Tongue (tissue), 2 donors: ENCODE results near the gene PCAT6. TPM values are rescaled to one million over a fixed set of nuclear protein-coding genes. Genes with fewer than 3 reads are reported as not detected.
A peak's percentile ranks its signal among the peaks of the same experiment; 100 is the strongest.
"Not testable (repeated sequence)": the region's sequence is repeated elsewhere in the genome, so short reads cannot be mapped to it uniquely, and the experiment has no call there.

ENCODE experiments used
- DNase-seq: peaks from one replicate; pipeline ENCODE4 v3.0.0-alpha.2; 2015
- total RNA-seq: library from RNA; depleted of rRNA; stranded (reverse); fragments of >200 nt; gene quantifications from one replicate; pipeline ENCODE4 v1.2.3, GENCODE V29; 2014

The PCAT6 gene
- total RNA-seq, 1 donor from 2014 or later: not detected

DNA sequence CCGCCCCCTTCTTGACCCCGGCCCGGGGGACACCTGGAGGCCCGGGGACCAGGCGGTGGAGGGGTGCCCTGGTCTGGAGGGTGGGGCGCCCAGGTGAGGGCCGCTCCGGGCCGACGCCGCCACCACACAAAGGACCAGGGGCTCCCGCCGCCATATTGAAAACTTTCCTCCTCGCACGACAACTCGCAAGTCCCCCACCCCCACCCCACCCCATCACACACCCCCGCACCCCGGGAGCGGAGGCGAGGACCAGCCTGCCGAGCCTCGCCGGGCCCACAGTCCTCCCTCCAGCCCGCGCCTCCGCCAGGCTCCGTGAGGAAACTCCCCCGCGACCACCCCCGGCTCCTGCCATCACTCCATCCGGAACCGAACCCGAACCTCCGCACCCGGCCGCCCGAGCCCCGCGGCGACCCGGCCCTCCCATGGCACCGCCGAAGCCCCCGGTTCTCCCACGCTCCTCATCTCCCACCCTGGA, 3.3 kb upstream of the PCAT6 start:
- peak; percentile 58 for DNase-seq

DNA sequence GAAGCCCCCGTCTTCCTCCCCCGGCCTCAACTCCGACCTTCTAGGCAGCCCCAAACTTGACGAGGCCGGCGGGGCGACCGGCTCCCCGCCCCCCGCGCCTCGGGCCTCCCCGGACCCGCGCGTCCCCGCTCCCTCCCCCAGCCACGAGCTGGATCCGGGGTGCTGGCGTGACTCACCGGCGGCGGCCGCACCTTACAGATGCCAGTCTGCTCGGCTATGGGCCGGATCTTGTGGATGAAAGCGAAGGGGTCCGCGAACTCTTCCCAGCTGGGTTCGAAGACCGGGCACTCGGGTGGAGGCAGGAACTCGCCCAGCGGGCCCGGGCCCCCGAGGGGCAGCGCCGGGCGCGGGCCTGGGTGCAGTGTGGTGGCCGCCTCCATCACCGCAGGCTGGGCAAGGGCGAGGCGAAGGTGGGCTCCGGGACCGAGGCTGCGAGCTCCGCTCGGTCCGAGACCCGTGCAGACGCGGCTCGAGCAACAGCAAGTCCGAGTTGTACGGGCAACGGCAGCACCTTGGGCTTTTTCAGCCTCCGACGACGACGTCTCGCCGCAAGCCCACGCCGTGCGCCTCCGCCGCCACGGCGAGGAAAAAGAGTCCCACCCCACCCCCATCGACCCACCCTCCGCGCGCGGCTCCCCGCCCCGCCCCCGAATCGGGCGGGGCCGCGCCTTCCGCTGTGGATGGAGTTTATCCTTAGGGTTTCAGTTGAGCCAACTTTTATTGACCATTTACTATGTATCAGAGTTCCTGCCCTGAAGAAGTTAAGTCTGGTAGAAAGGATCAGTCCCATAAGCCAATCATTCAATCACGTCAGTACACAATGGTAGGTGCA, 2.6 kb upstream of the PCAT6 start, which contains the start of gene KDM5B:
KDM5B (minus strand) TSS at position 496 of the 832 bp plus-strand sequence; CDS start at position 380, 116 bp downstream.
- peak; percentile 82 for DNase-seq

DNA sequence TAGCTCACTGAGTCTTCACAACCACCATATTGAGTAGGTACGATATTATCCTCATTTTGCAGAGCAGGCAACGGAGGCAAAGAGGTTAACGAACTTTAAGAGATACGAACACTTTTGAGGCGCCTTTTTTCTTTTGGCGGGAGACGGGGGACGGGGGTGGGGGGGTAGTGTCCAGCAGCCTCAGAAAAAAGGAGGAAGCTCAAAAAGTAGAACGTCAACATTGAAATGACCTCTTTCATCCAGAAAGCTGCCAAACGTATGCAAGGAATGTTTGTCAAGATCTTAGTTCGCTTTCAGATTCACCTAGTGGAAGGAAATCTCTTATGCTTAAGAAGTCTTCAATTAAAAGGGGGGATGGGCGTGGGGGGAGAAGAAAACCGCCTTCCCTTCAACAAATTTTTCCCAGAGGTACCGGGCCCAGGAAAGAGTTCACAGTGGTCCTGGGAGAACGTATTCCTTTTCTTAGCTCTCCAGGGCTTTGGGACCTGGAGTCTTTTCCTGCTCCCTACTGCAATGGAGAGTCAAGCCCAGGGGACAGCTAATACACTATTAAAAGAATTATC, 1.1 kb upstream of the PCAT6 start:
- peak; percentile 2 for DNase-seq

DNA sequence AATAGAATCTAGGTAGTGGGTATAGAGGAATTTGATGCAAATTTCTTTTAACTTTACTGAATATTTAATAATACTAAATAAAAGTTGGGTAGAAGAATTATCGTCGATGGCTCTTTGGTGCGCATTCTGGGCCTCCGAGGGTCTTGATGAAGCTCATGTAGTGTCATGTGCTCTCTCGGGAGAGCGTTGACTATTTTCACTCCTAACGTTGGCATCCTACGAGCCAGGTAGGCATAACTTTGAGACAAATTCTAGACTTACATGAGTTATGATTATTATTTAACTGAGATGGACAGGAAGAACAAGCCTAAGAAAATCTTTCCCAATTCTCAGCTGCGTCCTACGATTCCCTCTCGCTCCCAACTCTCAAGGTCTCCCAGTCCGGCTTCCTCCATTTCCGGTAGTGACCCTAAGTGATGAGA, 550 bp upstream of the PCAT6 start:
- no peak for DNase-seq

DNA sequence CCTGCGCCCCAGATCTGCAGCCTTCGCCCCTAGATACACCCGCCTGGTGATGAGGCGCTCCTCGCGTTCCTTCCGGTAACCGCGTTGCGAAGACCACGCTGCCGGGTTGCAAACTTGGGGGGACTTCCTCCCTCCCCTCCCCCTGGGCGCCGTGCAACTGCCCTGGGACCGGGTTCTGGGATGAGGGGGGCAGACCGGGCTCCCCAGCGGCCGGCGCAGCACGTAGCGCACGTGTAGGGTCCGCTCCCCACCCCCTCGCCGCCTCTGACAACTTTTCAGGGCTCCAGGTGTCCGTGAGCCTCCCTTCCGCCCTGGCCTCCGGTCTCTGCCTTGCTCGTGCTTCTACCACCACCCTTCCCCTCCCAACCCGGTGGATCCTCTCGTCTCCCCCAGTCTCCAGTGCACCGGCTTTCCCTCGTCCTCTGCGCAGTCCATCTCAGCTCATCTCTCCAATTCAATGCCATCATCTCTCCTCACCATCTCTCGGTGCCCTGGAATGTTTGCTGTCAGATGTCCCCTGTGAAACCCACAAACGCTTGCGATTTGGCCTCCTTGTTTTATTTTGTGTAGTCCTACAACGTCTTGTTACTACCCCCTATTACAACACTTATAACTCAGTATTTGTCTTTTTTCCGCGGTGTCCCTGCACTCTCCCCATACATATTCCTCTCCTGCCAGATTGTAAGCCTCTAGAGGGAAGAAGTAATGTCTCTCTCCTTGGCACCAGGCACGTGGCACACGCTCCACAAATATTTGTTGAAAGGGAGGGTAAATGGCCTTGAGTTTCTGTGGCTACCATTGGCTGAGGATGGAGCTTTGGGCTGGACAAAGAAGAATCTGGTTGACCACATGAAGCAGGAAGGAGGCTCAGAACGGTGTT, 782 bp downstream of the PCAT6 start:
- peak; percentile 44 for DNase-seq

DNA sequence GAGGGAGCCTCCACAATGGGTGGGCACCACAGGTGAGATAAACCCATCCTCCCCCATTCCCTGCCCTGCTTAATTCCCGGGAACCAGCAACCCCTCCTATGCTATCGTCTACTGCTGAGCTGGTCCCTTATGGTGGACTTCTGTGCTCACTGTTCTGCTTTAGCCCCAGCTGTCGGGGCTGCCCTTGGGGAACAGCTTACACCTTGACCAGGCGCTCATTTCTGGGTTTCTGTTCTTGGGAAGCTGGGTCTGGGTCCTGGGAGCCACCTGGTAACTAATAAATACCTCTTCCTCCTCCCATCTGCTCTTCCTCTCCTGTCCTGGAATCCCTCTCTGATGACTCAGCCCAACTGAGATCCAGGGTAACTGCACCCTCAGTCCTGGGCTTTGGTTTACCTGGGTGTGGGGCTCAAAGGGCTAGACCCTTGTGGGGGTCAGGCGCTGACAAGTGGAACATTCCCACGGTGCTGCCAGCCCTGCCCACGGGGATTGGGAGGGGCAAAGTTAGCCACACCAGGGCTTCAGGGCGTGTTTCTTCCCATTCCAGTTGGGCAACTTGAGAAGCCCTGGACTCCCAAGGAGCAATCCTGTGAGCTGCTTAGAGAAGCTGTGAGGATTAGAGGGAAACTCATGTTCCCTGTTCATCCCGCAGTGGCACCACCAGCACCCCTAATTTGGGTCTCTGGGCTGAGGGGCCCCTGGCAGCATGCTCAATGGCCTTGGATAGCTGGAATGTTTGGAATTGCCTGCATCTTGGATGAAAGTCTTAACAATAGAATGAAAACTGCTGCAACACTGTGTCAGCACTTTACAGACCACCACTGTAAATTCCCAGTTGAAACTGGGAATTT, 1.6 kb downstream of the PCAT6 start:
- DNase-seq: no peak

DNA sequence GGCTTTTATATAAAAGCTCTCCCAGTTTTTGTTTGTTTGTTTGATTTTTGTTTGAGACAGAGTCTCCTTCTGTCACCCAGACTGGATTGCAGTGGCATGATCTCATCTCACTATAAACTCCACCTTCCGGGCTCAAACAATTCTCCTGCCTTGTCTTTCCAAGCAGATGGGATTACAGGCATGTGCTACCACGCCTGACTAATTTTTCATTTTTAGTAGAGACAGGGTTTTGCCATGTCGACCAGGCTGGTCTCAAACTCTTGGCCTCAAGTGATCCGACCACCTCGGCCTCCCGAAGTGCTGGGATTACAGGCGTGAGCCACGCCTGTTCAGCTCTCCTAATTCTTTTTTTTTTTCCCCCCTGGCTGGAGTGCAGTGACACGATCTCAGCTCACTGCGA, 4.4 kb downstream of the PCAT6 start:
- no peak for DNase-seq

DNA sequence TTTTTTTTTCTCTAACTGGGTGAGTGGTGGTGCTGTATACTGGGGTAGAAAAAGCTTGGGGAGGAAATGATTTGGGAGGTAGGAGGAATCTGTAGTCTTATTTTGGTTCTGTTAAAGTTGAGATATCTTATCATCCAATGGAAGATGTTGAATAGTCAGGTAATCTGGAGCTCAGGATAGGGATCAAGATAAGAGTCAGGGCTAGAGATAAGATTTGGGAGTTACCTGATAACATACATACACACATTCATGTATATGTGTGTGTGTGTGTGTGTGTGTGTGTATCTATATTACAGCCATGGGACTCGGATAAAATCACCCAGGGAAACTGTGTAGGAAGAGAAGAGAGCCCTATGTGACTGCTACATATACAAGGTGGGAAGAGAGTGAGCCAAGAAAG, 8.1 kb downstream of the PCAT6 start:
- no peak for DNase-seq

DNA sequence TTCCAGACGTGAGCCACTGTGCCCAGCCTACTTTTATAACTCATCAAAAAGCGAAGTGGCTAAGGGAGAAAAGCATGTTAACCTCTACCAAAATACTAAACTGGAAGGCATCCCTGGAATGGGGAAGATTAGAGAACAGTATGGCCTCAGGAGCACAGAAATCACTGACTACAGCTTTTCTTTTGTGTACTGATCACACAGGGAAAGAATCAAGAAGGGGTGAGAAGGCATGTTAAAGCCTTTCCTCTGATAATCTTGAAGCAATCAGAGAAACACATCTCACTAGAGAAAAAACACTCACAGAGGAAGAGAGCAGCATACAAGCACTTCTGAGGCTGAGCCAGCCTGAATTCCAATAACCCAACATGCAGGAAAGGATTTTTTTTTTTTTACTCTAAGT, 10.7 kb downstream of the PCAT6 start:
- no peak for DNase-seq

DNA sequence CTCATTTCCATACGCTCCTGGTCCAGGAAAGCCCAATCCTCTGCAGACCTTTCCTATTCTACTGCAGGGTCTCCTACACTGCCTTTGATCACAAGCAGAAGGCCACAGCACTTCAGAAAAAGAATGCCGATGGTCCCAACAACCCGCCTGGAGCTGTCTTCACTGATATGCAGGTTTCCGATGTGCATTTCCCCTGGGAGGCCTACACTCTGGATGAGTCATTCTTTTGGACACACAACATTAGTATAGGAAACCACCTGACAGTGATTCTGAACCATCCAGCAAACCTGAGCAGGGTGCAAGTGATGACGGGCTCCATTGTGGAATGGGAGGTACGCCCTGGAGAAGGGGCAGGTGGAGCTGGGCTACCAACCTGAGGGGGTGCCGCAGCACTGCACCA, 15.0 kb downstream of the PCAT6 start:
- DNase-seq: no peak

DNA sequence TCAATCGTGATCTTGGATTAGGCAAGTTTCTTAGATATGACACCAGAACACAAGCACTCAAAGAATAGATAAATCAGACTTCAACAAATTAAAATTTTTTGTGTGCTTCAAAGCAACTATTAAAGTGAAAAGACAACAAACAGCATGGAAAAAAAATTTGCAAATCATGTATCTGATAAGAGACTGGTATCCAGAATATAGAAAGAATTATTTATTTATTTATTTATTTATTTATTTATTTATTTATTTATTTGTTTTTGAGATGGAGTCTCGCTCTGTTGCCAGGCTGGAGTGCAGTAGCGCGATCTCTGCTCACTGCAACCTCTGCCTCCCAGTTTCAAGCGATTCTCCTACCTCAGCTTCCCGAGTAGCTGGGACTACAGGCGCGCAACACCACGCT, 18.5 kb downstream of the PCAT6 start:
- DNase-seq: not testable (repeated sequence)

DNA sequence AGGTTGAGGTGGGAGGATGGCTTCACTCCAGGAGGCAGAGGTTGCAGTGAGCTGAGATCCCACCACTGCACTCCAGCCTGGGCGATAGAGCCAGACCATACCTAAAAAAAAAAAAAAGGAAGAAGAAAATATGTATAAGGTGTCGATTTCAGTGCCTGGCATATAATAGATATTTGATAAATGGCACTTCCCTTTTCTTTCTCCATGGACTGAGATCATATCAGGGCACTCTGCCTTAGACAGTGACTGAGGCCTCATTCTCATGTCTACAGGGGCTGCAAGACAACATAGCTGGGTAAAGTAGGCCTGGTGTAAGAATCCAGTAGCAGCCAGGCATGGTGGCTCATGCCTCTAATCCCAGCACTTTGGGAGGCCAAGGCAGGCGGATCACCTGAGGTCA, 21.2 kb downstream of the PCAT6 start:
- DNase-seq: no peak

DNA sequence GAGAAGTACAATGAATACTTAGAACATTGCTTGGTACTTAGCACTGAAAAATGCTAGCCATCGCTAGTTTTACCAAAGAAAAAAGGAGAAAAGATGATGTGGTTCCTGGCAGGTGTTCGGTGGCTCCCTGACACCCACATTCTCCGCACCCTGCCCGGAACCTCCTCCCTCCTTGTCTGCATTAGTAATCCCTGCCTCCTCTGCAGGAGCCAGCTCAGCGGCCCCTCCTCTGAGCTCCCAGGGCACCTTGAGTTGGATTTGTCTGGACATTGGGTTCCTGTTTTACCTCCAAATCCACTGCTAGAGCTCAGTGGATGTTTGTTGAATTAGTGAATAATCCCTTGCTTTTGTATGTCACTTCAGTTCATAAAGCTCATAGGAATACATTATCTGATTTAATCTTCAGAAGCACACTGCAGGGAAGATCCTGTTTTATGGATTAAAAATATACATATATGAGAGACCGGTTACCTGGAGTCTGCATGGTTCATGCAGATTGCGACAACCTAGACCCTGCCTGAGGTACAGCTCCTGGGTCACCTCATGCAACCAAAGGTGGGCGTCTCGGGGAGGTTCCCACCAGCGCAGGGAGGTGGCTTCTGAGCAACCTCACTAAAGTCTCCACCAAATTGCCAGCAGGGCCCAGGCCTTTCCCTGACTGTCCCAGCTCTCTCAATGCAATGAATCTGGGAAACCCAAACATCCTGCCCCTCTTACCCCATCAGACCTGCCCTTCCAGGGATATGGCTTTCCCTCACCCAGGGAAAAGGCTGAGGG, 24.2 kb downstream of the PCAT6 start:
- no peak for DNase-seq

DNA sequence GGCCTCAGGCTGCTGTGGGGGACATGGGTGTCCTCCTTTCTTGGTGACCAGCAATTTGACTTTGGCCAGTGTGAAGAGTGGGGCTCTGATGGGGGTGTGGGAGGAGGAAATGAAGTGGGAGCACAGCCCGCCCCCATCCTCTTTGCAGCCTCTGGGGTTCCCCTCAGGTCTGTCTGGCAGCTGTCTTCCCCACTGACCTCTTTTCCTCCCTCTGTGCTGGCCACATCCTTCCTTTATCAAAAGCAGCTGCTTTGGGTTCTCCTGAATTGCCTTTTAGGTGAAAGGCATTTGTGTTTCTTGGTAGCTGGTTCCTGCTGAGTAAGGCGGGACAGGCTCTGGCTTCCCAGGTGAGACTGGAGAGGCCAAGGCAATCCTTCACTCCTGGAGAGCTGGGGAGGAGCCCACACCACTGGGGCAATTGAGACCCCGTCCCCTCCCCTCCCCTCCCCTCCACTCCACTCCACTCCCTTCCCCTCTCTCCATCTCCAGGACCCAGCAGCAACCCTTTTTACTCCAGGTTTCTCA, 24.9 kb downstream of the PCAT6 start:
- DNase-seq: no peak

DNA sequence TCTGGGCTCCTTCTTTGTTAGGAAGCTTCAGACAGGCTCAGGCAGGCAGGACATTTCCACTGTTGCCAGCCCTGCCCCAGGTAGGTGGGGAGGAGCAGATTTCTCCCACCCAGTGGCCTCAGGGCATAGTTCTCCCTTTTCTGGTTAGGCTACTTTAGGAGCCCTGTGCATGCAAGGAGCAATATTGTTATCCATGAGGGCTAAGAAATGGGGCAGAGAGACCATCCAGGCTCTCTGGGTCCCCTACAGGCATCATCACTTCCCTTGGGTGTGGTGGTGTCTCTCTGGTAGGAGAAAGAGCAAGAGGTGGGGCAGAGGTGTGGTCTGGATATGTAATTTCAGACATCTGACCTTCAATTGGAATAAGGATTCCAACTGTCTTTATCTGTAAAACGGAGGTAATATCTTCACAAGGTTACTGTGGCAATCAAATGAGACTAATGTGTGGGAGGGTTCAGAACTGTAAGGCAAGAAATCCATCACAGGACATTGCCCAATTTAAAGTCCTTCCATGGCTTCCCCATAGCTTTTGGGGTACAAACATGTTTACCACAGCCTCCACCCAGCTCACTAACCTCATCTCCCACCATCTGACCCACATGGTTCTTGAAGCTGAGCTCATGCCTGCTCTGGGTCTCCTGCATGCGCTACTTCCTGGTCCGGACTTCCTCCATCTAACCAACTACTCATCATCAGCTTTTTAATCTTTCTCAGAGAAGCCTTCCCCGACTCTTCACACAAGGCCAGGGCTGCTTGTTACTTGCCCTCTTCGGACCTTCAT, 26.1 kb downstream of the PCAT6 start:
- peak; percentile 53 for DNase-seq

DNA sequence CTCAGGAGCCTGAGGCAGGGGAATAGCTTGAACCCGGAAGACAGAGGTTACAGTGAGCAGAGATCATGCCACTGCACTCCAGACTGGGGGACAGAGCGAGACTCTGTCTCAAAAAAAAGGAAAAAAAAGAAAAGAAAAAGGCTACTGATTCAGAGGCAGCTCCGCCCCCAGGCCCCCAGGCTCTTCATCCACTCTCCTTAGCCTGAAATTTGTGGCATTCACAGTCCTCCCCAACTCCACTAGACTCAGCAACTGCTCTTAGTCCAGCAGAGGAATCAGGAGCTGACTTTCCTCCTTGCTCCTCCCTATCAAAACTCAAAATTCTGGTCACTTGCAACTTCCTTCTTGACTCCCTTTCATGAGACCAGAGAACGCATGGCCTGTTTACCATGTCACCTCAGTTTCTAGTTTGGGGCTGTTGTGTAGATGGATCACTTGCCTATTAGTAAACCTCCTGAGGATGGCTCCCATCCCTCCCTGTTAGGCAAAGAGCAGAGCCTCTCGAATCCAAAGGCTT, 27.1 kb downstream of the PCAT6 start:
- no peak for DNase-seq

DNA sequence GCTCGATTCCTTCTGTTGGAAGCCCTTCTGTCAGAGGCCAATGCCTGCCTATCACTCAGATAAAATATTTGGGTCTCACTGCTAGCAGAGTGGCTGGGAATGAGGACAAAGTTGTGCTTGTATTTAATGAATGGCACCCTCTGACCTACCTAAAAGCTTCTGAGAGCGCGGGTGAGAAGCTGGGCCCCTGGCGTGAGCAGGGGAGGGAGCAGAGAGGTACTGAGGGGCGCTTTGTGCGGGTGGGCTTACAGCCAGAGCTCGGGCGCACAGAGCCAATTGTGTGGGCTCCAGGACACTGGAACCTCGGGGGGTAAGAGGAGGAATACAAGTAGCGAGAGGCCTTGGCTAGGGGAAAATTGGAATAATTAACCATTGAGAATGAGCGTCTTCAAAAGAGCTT, 32.3 kb downstream of the PCAT6 start:
- DNase-seq: peak; percentile 28

DNA sequence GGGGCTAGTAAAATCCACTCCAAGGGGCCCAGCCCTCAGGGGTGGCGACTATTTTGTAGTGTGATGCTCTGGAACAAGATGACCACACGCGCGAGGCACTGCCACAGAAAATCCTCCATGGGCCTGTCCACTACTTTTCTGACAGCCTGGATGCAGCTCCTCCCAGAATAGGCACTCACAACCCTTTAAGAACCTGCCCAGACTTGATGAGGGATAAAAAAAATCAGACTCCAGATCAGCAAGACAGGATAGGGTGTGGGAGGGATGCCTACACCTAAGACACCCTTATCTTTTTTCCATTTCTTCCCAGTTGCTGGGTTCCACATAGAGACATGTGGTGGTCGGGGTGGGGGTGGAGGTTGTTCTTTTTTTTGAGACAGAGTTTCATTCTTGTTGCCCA, 33.5 kb downstream of the PCAT6 start:
- no peak for DNase-seq

DNA sequence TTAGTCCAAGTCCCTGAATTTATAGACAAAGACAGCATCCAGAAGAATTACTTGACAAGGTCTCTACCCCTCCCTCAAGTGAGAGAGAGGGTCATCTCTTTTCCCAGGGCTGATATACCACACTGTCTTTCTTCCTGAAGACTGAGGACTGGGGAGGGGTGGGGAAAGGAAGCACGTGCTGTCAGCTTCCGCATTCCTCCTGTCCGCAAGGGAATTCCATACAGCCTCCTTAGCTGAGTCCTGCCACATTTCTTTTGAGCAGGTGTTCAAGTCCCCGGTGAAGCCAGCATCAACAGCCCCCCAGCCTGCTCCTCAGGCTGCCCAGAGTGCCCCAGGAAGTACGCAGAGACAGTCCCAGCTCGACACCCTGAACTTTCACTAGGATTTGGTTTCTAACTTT, 34.2 kb downstream of the PCAT6 start:
- DNase-seq: no peak

DNA sequence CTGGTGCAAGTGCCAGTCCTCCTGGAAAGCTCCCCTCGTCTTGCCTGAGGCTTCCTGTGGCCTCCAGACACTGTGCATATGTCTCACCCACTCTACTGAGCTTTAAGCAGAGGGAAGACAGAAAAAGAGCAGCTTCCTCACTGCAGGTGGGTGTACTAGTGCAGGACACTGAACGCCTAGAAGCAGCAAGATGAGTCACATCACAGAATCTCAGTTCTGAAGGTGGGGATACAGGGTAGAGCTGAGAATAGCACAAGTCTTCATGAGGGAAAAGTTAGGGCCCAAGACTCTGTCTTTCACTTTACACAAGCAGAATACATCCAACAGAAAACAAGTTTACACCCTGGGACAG, 37.4 kb downstream of the PCAT6 start:
- DNase-seq: no peak
